IPS-18c (cell line): ENCODE results near the gene COL27A1.

ENCODE experiments used
- H3K4me3 ChIP-seq: 2 replicates; pipeline ENCODE4 v1.7.0; 2013; ENCODE audit warnings: low read depth, mild to moderate bottlenecking, low read length, moderate library complexity; ENCODE audit not compliant: insufficient read depth
- H3K9me3 ChIP-seq: one replicate; pipeline ENCODE4 v1.6.1; 2013; ENCODE audit warnings: mild to moderate bottlenecking, low read length, moderate library complexity; ENCODE audit not compliant: control insufficient read depth, insufficient read depth

Gene COL27A1

GRCh38 chr9:114224247-114224610 is 68.9 kb downstream of the COL27A1 start:
- no peak overlapping the region for H3K4me3 ChIP-seq

GRCh38 chr9:114225561-114226212 is 70.3 kb downstream of the COL27A1 start:
- Histone ChIP-seq H3K9me3 (no peaks in the 10 kb centered on the region), H3K4me3 (no peak overlapping the region)

More at GRCh38 chr9:114224247-114224610, 68.9 kb downstream of the COL27A1 start:
- H3K9me3 ChIP-seq = no peaks in the 10 kb centered on the region

GRCh38 chr9:114226246-114227055 is 71.1 kb downstream of the COL27A1 start:
- Histone ChIP-seq H3K4me3 (no peak overlapping the region), H3K9me3 (no peaks in the 10 kb centered on the region)

GRCh38 chr9:114227288-114228015 is 72.1 kb downstream of the COL27A1 start:
- Histone ChIP-seq H3K9me3 (no peaks in the 10 kb centered on the region), H3K4me3 (no peak overlapping the region)

- no peaks in the 10 kb centered on the region for H3K9me3 ChIP-seq
- H3K4me3 ChIP-seq = no peak overlapping the region
These were observed 72.9 kb downstream of the COL27A1 start for GRCh38 chr9:114228016-114228808.

- no peak overlapping the region for H3K4me3 ChIP-seq
- H3K9me3 ChIP-seq = no peaks in the 10 kb centered on the region
These were observed 74.0 kb downstream of the COL27A1 start for GRCh38 chr9:114229295-114229694.

- Histone ChIP-seq H3K9me3 (no peaks in the 10 kb centered on the region), H3K4me3 (no peak overlapping the region)
These were observed 74.7 kb downstream of the COL27A1 start for GRCh38 chr9:114230068-114230467.

- no peaks in the 10 kb centered on the region for H3K9me3 ChIP-seq
- no peak overlapping the region for H3K4me3 ChIP-seq
These were observed 75.9 kb downstream of the COL27A1 start for GRCh38 chr9:114231273-114231672.

GRCh38 chr9:114231719-114232449 is 76.5 kb downstream of the COL27A1 start:
- H3K9me3 ChIP-seq = no peaks in the 10 kb centered on the region

GRCh38 chr9:114233491-114234185 is 78.3 kb downstream of the COL27A1 start:
- Histone ChIP-seq H3K4me3 (no peak overlapping the region), H3K9me3 (no peaks in the 10 kb centered on the region)

More at GRCh38 chr9:114231719-114232449, 76.5 kb downstream of the COL27A1 start:
- no peak overlapping the region for H3K4me3 ChIP-seq

GRCh38 chr9:114235033-114235661 is 79.8 kb downstream of the COL27A1 start:
- Histone ChIP-seq H3K9me3 (no peaks in the 10 kb centered on the region), H3K4me3 (no peak overlapping the region)

- Histone ChIP-seq H3K9me3 (no peaks in the 10 kb centered on the region), H3K4me3 (no peak overlapping the region)
These were observed 81.2 kb downstream of the COL27A1 start for GRCh38 chr9:114236391-114237138.

- Histone ChIP-seq H3K9me3 (no peaks in the 10 kb centered on the region), H3K4me3 (no peak overlapping the region)
These were observed 81.9 kb downstream of the COL27A1 start for GRCh38 chr9:114237247-114237646.

GRCh38 chr9:114237781-114238180 is 82.4 kb downstream of the COL27A1 start:
- H3K4me3 ChIP-seq = no peak overlapping the region
- H3K9me3 ChIP-seq = no peaks in the 10 kb centered on the region

- H3K4me3 ChIP-seq = no peak overlapping the region
These were observed 83.1 kb downstream of the COL27A1 start for GRCh38 chr9:114238472-114238871.

More at GRCh38 chr9:114238472-114238871, 83.1 kb downstream of the COL27A1 start:
- no peaks in the 10 kb centered on the region for H3K9me3 ChIP-seq
